ENCODE measurements around the gene TPI1.

Gene TPI1

GRCh38 chr12:6828781-6829535, 38.4 kb upstream of the TPI1 start:
- peak; percentile 14 for DNase-seq

DNA sequence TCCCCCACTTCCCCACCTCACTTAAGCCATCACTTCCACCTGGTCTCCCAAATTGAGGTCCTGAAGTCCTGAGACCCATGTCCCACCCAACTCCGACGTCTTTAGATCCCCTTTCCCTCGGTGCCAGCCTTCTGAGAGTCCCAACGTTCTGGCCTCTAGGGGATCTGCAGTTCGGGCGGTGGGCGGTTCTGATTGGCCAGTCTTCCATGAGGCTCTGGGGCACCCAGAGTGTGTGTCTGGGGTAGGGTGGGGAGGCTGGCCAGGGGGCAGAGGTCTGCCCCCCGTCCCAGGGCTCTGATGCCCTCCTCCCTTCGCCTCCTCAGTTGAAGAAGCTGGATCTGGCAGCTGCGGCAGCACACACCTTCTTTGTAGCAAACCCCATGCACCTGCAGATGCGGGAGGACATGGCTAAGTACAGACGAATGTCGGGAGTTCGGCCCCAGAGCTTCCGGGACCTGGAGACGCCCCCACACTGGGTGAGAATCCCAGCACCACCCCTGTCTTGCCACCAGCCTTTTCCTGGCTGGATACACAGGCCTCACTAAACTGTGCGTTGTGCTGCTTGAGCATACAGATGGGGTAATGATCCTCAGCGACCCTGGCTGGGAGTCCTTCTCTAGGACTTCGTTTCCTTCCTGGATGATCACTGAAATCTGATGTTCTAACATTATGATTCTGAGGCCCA, 37.7 kb upstream of the TPI1 start:
- no peak for DNase-seq

DNA sequence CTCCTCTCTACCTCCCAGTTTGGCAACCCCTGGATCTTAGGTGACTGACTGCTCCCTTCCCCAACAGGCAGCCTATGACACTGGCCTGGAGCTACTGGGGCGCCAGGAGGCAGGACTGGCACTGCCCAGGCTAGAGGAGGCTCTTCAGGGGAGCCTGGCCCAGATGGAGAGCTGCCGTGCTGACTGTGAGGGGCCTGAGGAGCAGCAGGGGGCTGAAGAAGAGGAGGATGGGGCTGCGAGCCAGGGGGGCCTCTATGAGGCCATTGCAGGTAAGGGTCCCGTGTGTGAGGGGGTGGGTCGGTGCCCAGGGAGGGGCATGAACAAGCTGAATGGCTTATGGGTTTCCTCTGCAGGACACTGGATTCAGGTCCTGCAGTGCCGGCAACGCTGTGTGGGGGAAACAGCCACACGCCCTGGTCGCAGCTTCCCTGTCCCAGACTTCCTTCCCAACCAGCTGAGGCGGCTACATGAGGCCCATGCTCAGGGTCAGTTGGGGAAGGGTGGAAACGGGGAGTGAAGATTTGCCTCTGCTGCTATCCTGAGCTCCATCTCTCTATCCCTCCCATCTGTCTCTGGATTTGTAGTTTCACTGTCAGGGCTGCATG, 36.9 kb upstream of the TPI1 start:
- no peak for DNase-seq

DNA sequence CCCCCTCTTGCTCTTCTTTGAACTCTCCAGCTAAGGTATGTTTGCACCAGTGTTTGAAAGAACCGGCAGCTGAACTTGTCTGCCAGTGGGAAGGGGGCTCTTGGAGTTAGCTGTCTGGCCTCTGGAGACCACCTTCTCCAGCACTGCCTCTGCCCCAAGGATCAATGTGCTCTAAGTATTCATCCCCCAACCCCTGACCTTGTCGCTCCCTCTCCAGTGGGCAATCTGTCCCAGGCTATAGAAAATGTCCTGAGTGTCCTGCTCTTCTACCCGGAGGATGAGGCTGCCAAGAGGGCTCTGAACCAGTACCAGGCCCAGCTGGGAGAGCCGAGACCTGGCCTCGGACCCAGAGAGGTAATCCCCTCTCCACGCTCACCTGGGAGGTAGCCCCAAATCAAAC, 36.3 kb upstream of the TPI1 start:
- no peak for DNase-seq

DNA sequence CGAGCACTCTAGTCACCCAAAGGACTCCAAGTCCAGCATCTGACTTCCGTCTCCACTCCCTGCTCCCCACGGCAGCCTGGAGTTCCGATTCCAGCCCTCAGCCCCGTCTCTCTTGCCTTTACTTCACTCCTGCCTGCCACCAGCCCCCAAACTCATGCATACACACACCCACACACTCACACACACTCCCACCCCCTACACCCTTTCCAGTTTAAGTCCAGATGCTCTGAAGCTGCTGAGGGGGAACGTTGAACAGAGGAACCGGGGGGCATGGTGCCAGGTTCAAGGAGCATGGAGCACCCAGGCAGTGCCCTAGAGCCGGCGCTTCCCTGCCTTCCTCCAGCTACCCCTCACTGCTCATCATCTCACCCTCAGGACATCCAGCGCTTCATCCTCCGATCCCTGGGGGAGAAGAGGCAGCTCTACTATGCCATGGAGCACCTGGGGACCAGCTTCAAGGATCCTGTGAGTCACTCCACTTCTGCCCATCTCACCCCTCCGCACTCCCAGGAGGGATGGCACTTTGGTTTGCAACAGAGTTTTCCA, 35.8 kb upstream of the TPI1 start:
- no peak for DNase-seq

- no peak for DNase-seq
These were observed 35.2 kb upstream of the TPI1 start for GRCh38 chr12:6832125-6832524.

DNA sequence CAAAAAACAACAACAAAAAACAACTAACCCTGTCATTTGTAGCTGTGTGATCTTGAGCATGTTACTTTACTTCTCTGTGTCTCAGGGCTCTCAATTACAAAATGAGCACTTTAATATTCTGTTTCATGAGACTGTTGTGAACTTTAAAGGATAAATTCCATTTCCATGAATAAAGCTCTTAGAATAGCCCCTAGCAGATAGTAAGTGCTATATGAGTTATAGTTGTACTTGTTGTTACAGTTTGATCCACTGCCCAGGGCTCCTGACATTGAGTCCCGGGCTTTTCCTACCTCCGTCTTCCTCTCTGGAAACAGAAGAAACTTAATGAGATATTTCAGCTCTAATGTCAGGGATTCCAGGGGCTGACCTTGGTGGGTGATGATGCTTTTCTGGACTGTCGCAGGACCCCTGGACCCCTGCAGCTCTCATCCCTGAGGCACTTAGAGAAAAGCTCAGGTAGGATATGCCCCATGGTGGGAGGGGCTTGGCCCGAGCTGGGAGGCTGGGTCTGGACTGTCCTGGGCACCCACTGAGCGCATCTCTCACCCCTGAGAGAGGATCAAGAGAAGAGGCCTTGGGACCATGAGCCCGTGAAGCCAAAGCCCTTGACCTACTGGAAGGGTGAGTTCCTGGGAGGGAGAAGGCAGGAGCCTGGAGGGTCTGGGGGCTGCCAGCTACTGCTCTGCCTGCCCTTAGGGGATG, 34.0 kb upstream of the TPI1 start:
- DNase-seq: no peak

- DNase-seq: no peak
These were observed 33.1 kb upstream of the TPI1 start for GRCh38 chr12:6834254-6834653.

DNA sequence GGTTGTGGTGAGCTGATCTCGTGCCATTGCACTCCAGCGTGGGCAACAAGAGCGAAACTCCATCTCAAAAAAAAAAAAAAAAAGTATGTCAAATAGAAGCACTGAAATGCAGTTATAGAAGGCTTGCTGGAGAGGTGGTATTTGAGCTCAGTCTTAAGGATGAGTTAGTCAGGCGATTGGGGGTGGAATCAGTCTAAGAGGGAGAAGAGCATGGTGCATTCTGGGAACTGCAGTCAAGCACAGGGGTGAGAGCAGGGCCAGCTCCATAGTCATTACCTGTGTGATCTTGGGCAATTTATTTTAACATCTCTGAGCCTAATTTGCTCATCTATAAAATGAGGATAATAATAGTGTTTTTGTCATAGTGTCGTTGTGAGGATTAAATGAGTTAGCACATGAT, 32.5 kb upstream of the TPI1 start:
- no peak for DNase-seq

GRCh38 chr12:6836851-6837250, 30.5 kb upstream of the TPI1 start:
- DNase-seq: no peak

DNA sequence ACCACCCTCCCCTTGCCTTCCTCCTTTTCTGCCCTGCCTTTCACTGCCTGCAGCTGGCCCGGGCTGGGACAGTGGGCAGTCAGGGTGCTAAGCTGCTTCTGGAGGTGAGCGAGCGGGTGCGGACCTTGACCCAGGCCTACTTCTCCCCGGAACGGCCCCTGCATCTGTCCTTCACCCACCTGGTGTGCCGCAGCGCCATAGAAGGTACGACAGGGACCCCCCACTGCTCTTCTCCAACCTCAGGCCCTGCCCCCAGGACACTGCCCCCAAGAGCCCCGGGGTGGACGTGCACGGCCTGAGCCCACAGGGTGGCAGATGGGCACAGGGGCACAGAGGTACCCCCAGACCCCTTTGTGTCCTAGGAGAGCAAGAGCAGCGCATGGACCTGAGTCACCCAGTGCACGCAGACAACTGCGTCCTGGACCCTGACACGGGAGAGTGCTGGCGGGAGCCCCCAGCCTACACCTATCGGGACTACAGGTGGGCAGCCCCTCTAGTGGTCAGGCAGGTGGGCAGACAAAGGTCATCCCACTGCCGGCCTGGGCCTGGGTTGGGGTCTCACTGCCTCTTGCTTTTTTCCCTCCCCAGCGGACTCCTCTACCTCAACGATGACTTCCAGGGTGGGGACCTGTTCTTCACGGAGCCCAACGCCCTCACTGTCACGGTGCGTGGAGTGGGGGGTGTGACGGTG, 29.8 kb upstream of the TPI1 start:
- no peak for DNase-seq

DNA sequence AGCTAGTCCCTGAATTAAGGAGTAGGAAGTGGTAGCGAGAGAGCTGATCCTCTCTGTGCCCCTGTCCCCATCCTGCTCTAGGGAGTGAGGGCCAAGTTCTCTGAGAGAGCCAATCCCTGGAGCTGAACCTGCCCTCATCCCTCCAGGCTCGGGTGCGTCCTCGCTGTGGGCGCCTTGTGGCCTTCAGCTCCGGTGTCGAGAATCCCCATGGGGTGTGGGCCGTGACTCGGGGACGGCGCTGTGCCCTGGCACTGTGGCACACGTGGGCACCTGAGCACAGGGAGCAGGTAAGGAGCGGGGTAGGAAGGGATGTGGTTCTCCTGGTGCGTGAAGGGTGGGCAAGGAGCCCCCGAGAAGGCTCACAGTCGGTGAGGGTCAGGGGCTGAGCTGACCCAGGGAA, 28.5 kb upstream of the TPI1 start:
- DNase-seq: no peak

DNA sequence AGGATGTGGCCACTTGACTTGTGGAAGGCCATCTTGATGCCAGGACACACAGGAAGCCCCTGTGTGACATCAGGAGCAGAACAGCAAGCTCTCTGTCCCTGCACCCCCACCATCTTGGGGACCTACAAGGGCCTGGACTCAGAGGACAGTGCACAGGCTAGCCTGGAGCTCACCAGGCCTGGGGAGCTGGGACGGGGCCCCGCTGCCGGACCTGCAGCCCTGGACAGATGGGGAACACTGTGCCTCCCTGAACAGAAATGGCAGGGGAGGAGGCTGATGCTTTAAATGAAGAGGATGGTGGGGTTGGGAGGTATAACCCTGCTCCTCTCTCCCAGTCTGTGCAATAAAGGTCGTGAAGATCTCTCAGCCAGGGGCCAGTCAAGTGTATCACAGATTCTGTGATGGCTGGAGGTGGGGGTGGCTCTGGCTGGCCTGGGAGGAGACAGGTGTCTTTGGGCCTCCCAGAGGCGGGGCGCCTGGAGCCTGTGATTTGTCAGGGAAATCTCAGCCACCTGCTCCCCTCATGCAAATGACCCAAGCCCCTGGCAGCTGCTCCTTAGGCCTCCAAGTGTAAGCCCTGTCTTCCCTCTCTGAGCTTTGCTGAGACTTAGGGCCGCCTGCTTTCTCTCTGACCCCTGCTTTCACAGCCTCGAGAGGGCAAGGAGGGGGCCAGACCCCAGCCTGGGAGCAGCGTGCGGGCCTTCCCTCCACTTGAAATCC, 27.7 kb upstream of the TPI1 start:
- no peak for DNase-seq

DNA sequence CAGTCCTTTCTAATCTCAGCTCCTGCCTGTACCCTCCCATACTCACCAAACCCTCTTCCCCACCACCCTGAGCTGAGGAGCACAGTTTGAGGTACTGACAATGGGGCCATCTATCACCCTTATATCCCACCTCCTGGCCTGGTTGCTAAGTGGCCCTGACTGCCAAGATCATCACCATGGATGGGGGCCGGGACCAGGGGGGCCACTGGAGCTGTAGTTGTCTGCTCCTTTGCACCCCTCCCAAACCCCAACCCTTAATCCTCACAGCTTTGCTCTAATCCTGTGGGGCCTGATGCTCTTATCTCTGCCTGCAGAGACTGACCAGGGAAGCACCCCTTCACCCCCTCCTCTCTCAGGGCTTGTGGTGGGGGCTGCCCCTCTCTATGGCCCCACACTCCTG, 27.0 kb upstream of the TPI1 start:
- DNase-seq: no peak

DNA sequence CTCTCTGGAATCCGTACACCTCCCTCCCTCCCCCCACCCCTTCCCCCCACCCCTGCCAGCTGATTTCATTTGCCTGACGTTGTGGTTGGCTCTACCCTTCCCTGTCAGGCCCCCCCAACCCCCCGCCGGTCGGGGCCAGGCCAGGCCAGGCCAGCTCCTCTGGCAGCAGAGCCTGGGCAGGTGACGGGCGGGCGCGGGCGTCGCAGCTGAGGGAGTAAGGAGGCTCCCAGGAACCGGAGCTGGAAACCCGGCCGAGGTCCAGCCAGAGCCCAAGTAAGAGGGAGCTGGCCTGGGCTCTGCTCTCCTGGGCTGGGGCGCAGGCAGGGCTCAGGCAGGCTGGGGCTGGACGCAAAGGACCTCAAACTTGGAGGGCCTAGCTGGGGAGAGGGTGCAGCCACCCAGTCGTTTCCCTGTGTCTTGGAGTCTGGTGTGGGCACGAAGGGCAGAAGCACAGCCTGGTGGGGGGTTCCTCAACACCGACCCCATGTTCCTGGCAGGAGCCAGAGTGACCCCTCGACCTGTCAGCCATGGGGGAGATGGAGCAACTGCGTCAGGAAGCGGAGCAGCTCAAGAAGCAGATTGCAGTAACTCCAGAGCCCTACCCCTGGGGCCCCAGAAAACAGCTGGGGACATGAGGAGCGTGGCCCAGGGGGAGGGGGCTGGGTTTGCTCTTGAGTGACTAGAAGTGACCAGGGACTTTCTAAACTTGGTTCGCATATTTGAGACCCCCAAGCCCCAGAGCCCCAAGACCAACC, 26.4 kb upstream of the TPI1 start, which contains the start of gene GNB3:
TSS of gene GNB3 (plus strand) at position 165 of the 755 bp plus-strand sequence. CDS start at position 528, 363 bp downstream.
- DNase-seq: no peak

DNA sequence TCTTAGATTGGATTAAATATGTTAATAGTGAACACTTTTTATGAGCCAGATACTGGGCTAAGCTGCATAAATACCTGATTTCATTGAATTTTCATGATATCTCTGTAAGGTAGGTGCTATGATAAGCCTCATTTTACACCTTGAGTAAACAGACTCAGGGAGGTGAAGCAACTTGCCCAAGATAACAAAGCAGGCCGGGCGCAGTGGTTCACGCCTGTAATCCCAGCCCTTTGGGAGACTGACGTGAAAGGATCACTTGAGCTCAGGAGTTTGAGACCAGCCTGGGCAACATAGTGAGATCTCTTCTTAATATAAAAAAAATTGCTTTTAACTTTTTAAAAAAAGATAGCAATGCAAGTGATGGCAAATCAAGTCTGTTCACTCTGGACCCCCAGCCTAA, 25.3 kb upstream of the TPI1 start:
- DNase-seq: no peak

DNA sequence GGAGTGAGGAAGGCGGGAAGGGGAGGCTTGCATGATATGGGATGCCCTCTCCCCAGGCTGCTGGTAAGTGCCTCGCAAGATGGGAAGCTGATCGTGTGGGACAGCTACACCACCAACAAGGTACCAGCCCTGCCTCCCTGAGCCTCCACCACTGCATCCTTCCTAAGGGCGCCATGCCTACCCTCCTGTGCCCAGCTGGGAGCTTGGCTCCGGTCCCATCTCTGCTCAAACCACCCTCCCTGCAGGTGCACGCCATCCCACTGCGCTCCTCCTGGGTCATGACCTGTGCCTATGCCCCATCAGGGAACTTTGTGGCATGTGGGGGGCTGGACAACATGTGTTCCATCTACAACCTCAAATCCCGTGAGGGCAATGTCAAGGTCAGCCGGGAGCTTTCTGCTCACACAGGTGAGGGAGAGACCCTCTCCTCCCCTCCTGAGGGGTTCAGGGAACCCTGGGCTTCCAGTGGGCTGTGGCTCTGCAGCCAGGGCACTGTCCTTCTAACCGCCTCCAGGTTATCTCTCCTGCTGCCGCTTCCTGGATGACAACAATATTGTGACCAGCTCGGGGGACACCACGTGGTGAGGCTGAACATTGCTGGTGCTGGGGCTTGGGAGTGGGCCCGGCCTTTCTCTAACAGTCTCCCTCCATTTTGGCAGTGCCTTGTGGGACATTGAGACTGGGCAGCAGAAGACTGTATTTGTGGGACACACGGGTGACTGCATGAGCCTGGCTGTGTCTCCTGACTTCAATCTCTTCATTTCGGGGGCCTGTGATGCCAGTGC, 24.0 kb upstream of the TPI1 start:
- no peak for DNase-seq

DNA sequence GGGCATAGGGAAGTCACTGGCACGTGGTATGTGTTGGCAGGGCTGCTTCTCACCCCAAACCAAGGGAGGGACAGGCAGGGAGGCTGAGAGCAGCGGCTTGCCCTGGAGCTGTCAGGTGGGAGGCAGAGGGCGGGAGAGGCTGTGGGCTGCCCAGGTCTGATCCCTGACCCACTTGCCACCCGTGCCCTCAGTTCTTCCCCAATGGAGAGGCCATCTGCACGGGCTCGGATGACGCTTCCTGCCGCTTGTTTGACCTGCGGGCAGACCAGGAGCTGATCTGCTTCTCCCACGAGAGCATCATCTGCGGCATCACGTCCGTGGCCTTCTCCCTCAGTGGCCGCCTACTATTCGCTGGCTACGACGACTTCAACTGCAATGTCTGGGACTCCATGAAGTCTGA, 21.9 kb upstream of the TPI1 start:
- no peak for DNase-seq

DNA sequence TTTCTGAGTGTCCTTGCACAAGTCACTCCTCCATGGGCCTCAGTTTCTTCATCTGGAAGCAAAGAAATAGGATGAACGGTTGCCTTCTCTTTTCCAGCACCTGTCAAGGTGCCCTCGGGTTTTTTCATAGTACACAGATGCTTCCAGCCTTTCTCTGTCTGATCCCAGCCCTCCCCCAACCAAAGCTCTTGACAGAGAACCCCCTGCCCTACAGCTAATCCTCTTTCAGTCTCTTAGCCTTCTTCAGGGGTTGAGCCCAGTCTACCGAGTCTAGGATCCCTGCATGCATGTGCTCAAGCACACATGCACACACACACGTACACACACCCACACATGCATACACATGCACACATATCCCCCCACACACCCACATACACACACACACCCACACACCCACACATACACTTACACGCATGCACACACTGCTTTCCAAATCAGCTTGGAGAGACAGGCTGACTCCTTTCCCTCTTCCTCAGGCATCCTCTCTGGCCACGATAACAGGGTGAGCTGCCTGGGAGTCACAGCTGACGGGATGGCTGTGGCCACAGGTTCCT, 20.9 kb upstream of the TPI1 start:
- DNase-seq: no peak

DNA sequence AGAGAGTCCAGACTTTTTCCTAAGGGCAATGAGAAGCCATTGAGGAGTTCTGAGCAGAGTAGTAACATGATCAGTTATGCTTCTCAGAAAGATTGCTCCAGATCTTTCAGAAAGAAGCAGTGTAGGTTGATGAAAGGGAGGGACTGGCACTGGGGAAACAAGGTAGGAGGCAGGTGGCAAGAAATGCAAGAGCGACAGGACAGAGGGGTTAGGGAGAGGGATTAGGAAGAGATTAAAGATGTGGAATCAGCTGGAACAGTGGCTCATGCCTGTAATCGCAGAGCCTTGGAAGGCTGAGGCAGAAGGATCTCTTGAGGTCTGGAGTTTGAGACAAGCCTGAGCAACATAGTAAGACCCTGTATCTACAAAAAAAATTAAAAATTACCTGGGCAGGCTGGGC, 19.7 kb upstream of the TPI1 start:
- DNase-seq: no peak

Measured in effector CD4-positive, alpha-beta T cell (primary cell).